HG03521 (cell line): ENCODE data around the gene ELOVL6.

ENCODE experiments used
- ATAC-seq: cut with Tn5 transposase; IDR thresholded peaks from one replicate; pipeline ENCODE4 v1.9.1; 2021; ENCODE audit warnings: mild to moderate bottlenecking, moderate library complexity; ENCODE audit not compliant: unreplicated experiment

Gene ELOVL6

GRCh38 chr4:110129544-110129943 is 68.9 kb downstream of the ELOVL6 start:
- ATAC-seq: no peak

GRCh38 chr4:110128472-110128919 is 69.9 kb downstream of the ELOVL6 start:
- no peak for ATAC-seq

GRCh38 chr4:110128029-110128428 is 70.4 kb downstream of the ELOVL6 start:
- no peak for ATAC-seq

GRCh38 chr4:110124711-110125110 is 73.7 kb downstream of the ELOVL6 start:
- ATAC-seq: no peak

- ATAC-seq: no peak
Measured at GRCh38 chr4:110122201-110122600, 76.2 kb downstream of the ELOVL6 start.

- no peak for ATAC-seq
Measured at GRCh38 chr4:110120506-110120905, 77.9 kb downstream of the ELOVL6 start.

GRCh38 chr4:110119880-110120279 is 78.5 kb downstream of the ELOVL6 start:
- ATAC-seq: no peak

GRCh38 chr4:110119337-110119736 is 79.1 kb downstream of the ELOVL6 start:
- ATAC-seq: no peak

- no peak for ATAC-seq
Measured at GRCh38 chr4:110112056-110112455, 86.4 kb downstream of the ELOVL6 start.

- ATAC-seq: no peak
Measured at GRCh38 chr4:110109455-110109854, 89.0 kb downstream of the ELOVL6 start.

- no peak for ATAC-seq
Measured at GRCh38 chr4:110108960-110109359, 89.5 kb downstream of the ELOVL6 start.

- ATAC-seq: peak; percentile 84
Measured at GRCh38 chr4:110108422-110108821, 90.0 kb downstream of the ELOVL6 start.

- no peak for ATAC-seq
Measured at GRCh38 chr4:110107866-110108265, 90.5 kb downstream of the ELOVL6 start.

- peak; percentile 54 for ATAC-seq
Measured at GRCh38 chr4:110106931-110107296, 91.5 kb downstream of the ELOVL6 start.

- no peak for ATAC-seq
Measured at GRCh38 chr4:110104661-110105060, 93.8 kb downstream of the ELOVL6 start.

GRCh38 chr4:110099638-110100037 is 98.8 kb downstream of the ELOVL6 start:
- ATAC-seq: no peak

- no peak for ATAC-seq
Measured at GRCh38 chr4:110096405-110096804, 102.0 kb downstream of the ELOVL6 start.

- no peak for ATAC-seq
Measured at GRCh38 chr4:110092646-110093045, 105.8 kb downstream of the ELOVL6 start.

- ATAC-seq: no peak
Measured at GRCh38 chr4:110091434-110092140, 106.8 kb downstream of the ELOVL6 start.

- ATAC-seq: peak; percentile 60
Measured at GRCh38 chr4:110088670-110089069, 109.7 kb downstream of the ELOVL6 start.

- ATAC-seq: no peak
Measured at GRCh38 chr4:110087070-110087708, 111.2 kb downstream of the ELOVL6 start.

GRCh38 chr4:110085131-110085530 is 113.3 kb downstream of the ELOVL6 start:
- no peak for ATAC-seq

GRCh38 chr4:110084154-110084553 is 114.3 kb downstream of the ELOVL6 start:
- no peak for ATAC-seq
